HepG2 (cell line): ENCODE measurements around the gene DNAAF3. TPM values are rescaled to one million over a fixed set of nuclear protein-coding genes. Genes with fewer than 3 reads are reported as not detected.

Experiments
- BRF2 ChIP-seq: sonication (generic); formaldehyde crosslinking; IDR thresholded peaks from 2 replicates; pipeline ENCODE4 v1.8.1; 2022; ENCODE audit warnings: mild to moderate bottlenecking, missing genetic modification reagents
- GPN1 ChIP-seq: sonication (generic); formaldehyde crosslinking; IDR thresholded peaks from 2 replicates; pipeline ENCODE4 v1.5.1; 2020; ENCODE audit warnings: missing genetic modification reagents, borderline replicate concordance
- HNF4A ChIP-seq: sonication (generic); formaldehyde crosslinking; IDR thresholded peaks from 2 replicates; pipeline ENCODE4 v1.4.0; 2020; ENCODE audit warnings: missing genetic modification reagents
- NFKB2 ChIP-seq: sonication (generic); formaldehyde crosslinking; IDR thresholded peaks from 2 replicates; pipeline ENCODE4 v1.4.0; 2020; ENCODE audit warnings: missing genetic modification reagents, borderline replicate concordance
- PCBP2 ChIP-seq: fragments of 200-400 bp; formaldehyde crosslinking; optimal IDR thresholded peaks from 2 replicates; pipeline ENCODE3; 2018; ENCODE audit warnings: low read length, low read depth; ENCODE audit not compliant: poor library complexity, severe bottlenecking
- POLR2A ChIP-seq, 2 experiments: IDR thresholded peaks; 2 replicates each; pipeline ENCODE4 v1.6.1; 2011; ENCODE audit warnings: low read depth in 2 of 2, low read length in 2 of 2, mild to moderate bottlenecking in 1 of 2, moderate library complexity in 1 of 2; ENCODE audit not compliant: insufficient read depth in 1 of 2
- PRMT3 ChIP-seq: sonication (generic); formaldehyde crosslinking; IDR thresholded peaks from 2 replicates; pipeline ENCODE4 v1.8.1; 2022; ENCODE audit warnings: low read depth, mild to moderate bottlenecking, moderate library complexity, missing genetic modification reagents, borderline replicate concordance
- REXO4 ChIP-seq: sonication (generic); formaldehyde crosslinking; IDR thresholded peaks from 2 replicates; pipeline ENCODE4 v1.8.0; 2022; ENCODE audit warnings: missing genetic modification reagents, mild to moderate bottlenecking, borderline replicate concordance
- RXRB ChIP-seq: IDR thresholded peaks from 2 replicates; pipeline ENCODE4 v1.6.1; 2016; ENCODE audit warnings: borderline replicate concordance, missing genetic modification reagents, missing compliant biosample characterization
- SOX5 ChIP-seq: IDR thresholded peaks from 2 replicates; pipeline ENCODE4 v1.6.1; 2016; ENCODE audit warnings: borderline replicate concordance
- TAF1 ChIP-seq: sonication (generic); formaldehyde crosslinking; IDR thresholded peaks from 2 replicates; pipeline ENCODE4 v1.4.0; 2020; ENCODE audit warnings: missing genetic modification reagents
- ZHX1 ChIP-seq: sonication (generic); formaldehyde crosslinking; IDR thresholded peaks from 2 replicates; pipeline ENCODE4 v1.8.1; 2022; ENCODE audit warnings: low read depth, mild to moderate bottlenecking, missing genetic modification reagents
- ZNF24 ChIP-seq: fragments of 450-650 bp; IDR thresholded peaks from 2 replicates; pipeline ENCODE4 v1.6.1; 2017; ENCODE audit warnings: antibody characterized with exemption, mild to moderate bottlenecking
- ZNF33A ChIP-seq: sonication (generic); formaldehyde crosslinking; IDR thresholded peaks from 2 replicates; pipeline ENCODE4 v1.5.1; 2020; ENCODE audit warnings: missing genetic modification reagents, mild to moderate bottlenecking, moderate library complexity, borderline replicate concordance
- ZNF513 ChIP-seq: sonication (generic); formaldehyde crosslinking; conservative IDR thresholded peaks from 2 replicates; pipeline ENCODE4 v1.5.0; 2020; ENCODE audit warnings: missing genetic modification reagents
- ZNF607 ChIP-seq: sonication (generic); formaldehyde crosslinking; IDR thresholded peaks from 2 replicates; pipeline ENCODE4 v1.5.1; 2020; ENCODE audit warnings: missing genetic modification reagents, mild to moderate bottlenecking, borderline replicate concordance
- ZNF619 ChIP-seq: sonication (generic); formaldehyde crosslinking; IDR thresholded peaks from 2 replicates; pipeline ENCODE4 v1.4.0; 2020; ENCODE audit warnings: mild to moderate bottlenecking, missing genetic modification reagents
- ZNF792 ChIP-seq: IDR thresholded peaks from 2 replicates; pipeline ENCODE4 v1.6.1; 2016
- ZNF816 ChIP-seq: sonication (generic); formaldehyde crosslinking; IDR thresholded peaks from 2 replicates; pipeline ENCODE4 v1.8.0; 2022; ENCODE audit warnings: missing genetic modification reagents, mild to moderate bottlenecking, borderline replicate concordance
- polyA plus RNA-seq, 8 experiments: library from polyadenylated mRNA; depleted of rRNA in 3 of 8; stranded (reverse) in 7 of 8; unstranded in 1 of 8; fragments of >200 nt; fragmentation: Illumina TruSeq in 4 of 8; extraction: Trizol in 4 of 8; gene quantifications; 2 replicates each; pipeline versions ENCODE4 v1.2.1 to v1.2.3, GENCODE V29; 2011 to 2016; ENCODE audit warnings: low read depth in 4 of 8, missing spikeins in 1 of 8, mixed read lengths in 1 of 8; ENCODE audit not compliant: insufficient read depth in 1 of 8
- total RNA-seq, 5 experiments: library from RNA; depleted of rRNA; stranded (reverse); fragments of >200 nt; fragmentation: Illumina TruSeq; extraction: Trizol; gene quantifications; 2 replicates each; pipeline ENCODE4 v1.2.3, GENCODE V29; 2016; ENCODE audit warnings: low read depth in 1 of 5
- TF ChIP-seq, protein P1 (sequence below): sonication (generic); formaldehyde crosslinking; IDR thresholded peaks from 2 replicates; pipeline ENCODE4 v1.8.1; 2023; ENCODE audit warnings: mild to moderate bottlenecking, moderate library complexity, missing genetic modification reagents

Gene DNAAF3
- total and polyA plus RNA-seq, 2 of the 13 experiments (the other 11 are each of a cell fraction or from before 2014, with no cell fraction given) = 0.30 to 0.40 TPM

- no peak for TF ChIP-seq ZNF513 (CRISPR knock-in tag)
- no peak for TF ChIP-seq ZNF24
- TF ChIP-seq SOX5 = no peak
- no peak for TF ChIP-seq PRMT3 (CRISPR knock-in tag)
- no peak for TF ChIP-seq GPN1 (CRISPR knock-in tag)
- no peak for TF ChIP-seq ZHX1
- TF ChIP-seq, protein P1, sequence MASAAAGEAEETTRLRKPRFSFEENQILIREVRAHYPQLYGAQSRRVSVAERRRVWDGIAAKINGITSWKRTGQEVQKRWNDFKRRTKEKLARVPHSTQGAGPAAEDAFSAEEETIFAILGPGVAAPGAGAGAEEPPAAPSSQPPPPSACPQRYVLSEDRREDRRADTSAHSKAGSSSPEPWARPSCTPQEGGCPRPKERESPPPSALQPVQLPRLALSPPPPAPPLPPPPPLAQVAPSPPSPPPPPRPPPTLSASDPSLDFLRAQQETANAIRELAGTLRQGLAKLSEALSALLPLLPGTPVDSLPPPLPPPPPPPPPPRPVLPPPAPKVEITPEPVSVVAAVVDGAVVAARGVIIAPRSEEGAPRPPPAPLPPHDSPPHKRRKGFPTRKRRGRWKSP (CRISPR knock-in tag) = no peak
- TF ChIP-seq ZNF792 (CRISPR knock-in tag) = no peak
- TF ChIP-seq REXO4 = no peak
- no peak for TF ChIP-seq ZNF33A
- TF ChIP-seq RXRB (CRISPR knock-in tag) = no peak
- no peak for TF ChIP-seq TAF1 (CRISPR knock-in tag)
- TF ChIP-seq NFKB2 (CRISPR knock-in tag) = no peak
- TF ChIP-seq ZNF816 = no peak
- no peak for TF ChIP-seq BRF2 (CRISPR knock-in tag)
- TF ChIP-seq PCBP2 = no peak
- no peak for TF ChIP-seq POLR2A (IDR thresholded peaks at IDR 0.05; ENCODE audit: insufficient read depth in 1 of 2, low read depth in 2 of 2, low read length in 2 of 2)
- TF ChIP-seq ZNF619 (CRISPR knock-in tag) = no peak
- TF ChIP-seq HNF4A = no peak
- TF ChIP-seq ZNF607 (CRISPR knock-in tag) = no peak
Measured at GRCh38 chr19:55178781-55179599, 12.6 kb upstream of the DNAAF3 start (continued).
